K562 (cell line): ENCODE results near the gene ARID3C. TPM values are rescaled to one million over a fixed set of nuclear protein-coding genes. Genes with fewer than 3 reads are reported as not detected.
A peak's percentile ranks its signal among the peaks of the same experiment; 100 is the strongest.

ENCODE experiments used
- ARID3A ChIP-seq: IDR thresholded peaks from 2 replicates; pipeline ENCODE4 v1.6.1; 2012; ENCODE audit warnings: low read depth, low read length, improper control_type of control experiment, borderline replicate concordance
- E2F5 ChIP-seq: sonication (generic); formaldehyde crosslinking; IDR thresholded peaks from 2 replicates; pipeline ENCODE4 v1.8.0; 2022; ENCODE audit warnings: mild to moderate bottlenecking, missing genetic modification reagents
- E2F6 ChIP-seq, 2 experiments: IDR thresholded peaks; 2 replicates each; pipeline ENCODE4 v1.6.1; 2011; ENCODE audit warnings: borderline replicate concordance in 1 of 2, control low read depth in 1 of 2, low read depth in 1 of 2, low read length in 1 of 2, mild to moderate bottlenecking in 1 of 2, mixed read lengths in 1 of 2, moderate library complexity in 1 of 2; ENCODE audit not compliant: insufficient read depth in 1 of 2, insufficient read length in 1 of 2, poor library complexity in 1 of 2, severe bottlenecking in 1 of 2; ENCODE audit errors: extremely low read depth in 1 of 2
- ERF ChIP-seq: fragments of 450-650 bp; formaldehyde crosslinking; IDR thresholded peaks from 2 replicates; pipeline ENCODE4 v1.4.0; 2020; ENCODE audit warnings: mild to moderate bottlenecking, mixed read lengths
- FOXJ3 ChIP-seq: sonication (generic); formaldehyde crosslinking; IDR thresholded peaks from 2 replicates; pipeline ENCODE4 v1.4.0; 2020; ENCODE audit warnings: mild to moderate bottlenecking, missing genetic modification reagents
- KLF16 ChIP-seq: IDR thresholded peaks from 2 replicates; pipeline ENCODE4 v1.6.1; 2016; ENCODE audit warnings: antibody characterized with exemption
- MTA3 ChIP-seq: fragments of 450-650 bp; formaldehyde crosslinking; IDR thresholded peaks from 2 replicates; pipeline ENCODE4 v1.6.1; 2017; ENCODE audit warnings: mild to moderate bottlenecking, borderline replicate concordance
- POLR2A ChIP-seq: fragments of 450-650 bp; conservative IDR thresholded peaks from 2 replicates; pipeline ENCODE4 v1.6.1; 2016
- TEAD4 ChIP-seq, 2 experiments: sonication (generic) in 1 of 2; formaldehyde crosslinking in 1 of 2; IDR thresholded peaks; 2 replicates each; pipeline versions ENCODE4 v1.6.1 to v1.8.0; 2012 to 2022; ENCODE audit warnings: borderline replicate concordance in 1 of 2, inconsistent platforms in 1 of 2, low read length in 1 of 2, mild to moderate bottlenecking in 1 of 2, missing genetic modification reagents in 1 of 2
- THAP7 ChIP-seq: fragments of 250-450 bp; sonication (Bioruptor Pico); IDR thresholded peaks from 2 replicates; pipeline ENCODE4 v1.5.0; 2021
- ZNF318 ChIP-seq, 2 experiments: fragments of 450-650 bp; IDR thresholded peaks; 2 replicates each; pipeline ENCODE4 v1.6.1; 2016; ENCODE audit warnings: mild to moderate bottlenecking in 2 of 2, borderline replicate concordance in 1 of 2, low read depth in 1 of 2, moderate library complexity in 1 of 2
- ZNF830 ChIP-seq: fragments of 250-450 bp; sonication (Bioruptor Pico); IDR thresholded peaks from 2 replicates; pipeline ENCODE4 v1.5.0; 2021; ENCODE audit warnings: mild to moderate bottlenecking
- polyA plus RNA-seq, 8 experiments: library from polyadenylated mRNA; depleted of rRNA in 4 of 8; stranded (reverse) in 5 of 8; unstranded in 3 of 8; fragments of >200 nt; fragmentation: Nextera tagmentation in 2 of 8; fragmentation: Illumina TruSeq in 1 of 8; extraction: Ambion mirVana in 2 of 8; extraction: Trizol in 1 of 8; gene quantifications; 2 replicates each; pipeline versions ENCODE4 v1.2.1 to v1.2.3, GENCODE V29; 2011 to 2014; ENCODE audit warnings: inconsistent platforms in 1 of 8, missing spikeins in 1 of 8
- total RNA-seq, 7 experiments: library from RNA; depleted of rRNA in 6 of 7; stranded (reverse); fragments of >200 nt in 6 of 7; fragmentation: Illumina TruSeq in 2 of 7; extraction: Trizol in 2 of 7; gene quantifications; 2 replicates each; pipeline versions ENCODE4 v1.2.1 to v1.2.3, GENCODE V29; 2011 to 2021; ENCODE audit warnings: low replicate concordance in 1 of 7

ARID3C gene
- total and polyA plus RNA-seq, 9 of the 15 experiments (the other 6 are each of a cell fraction or from before 2014, with no cell fraction given): not detected

GRCh38 chr9:34646211-34647083 lies 17.6 kb upstream of the ARID3C start, which contains the start of gene GALT (continued):
- no peak for TF ChIP-seq ZNF318 (IDR thresholded peaks at IDR 0.05; ENCODE audit: borderline replicate concordance in 1 of 2, low read depth in 1 of 2)
- TF ChIP-seq TEAD4 (IDR thresholded peaks at IDR 0.05; ENCODE audit: low read length): no peak
- TF ChIP-seq TEAD4 (CRISPR knock-in tag; IDR thresholded peaks at IDR 0.05; ENCODE audit: borderline replicate concordance): no peak
- TF ChIP-seq POLR2A: peak; percentile 70
- no peak for TF ChIP-seq THAP7 (CRISPR knock-in tag)
- no peak for TF ChIP-seq E2F5
- no peak for TF ChIP-seq ARID3A
- TF ChIP-seq KLF16: no peak
- peak in 1 of 2 experiments; percentile 66 for TF ChIP-seq E2F6 (IDR thresholded peaks at IDR 0.05; ENCODE audit: borderline replicate concordance in 1 of 2, extremely low read depth in 1 of 2, insufficient read depth in 1 of 2, insufficient read length in 1 of 2, low read depth in 1 of 2, low read length in 1 of 2, poor library complexity in 1 of 2, severe bottlenecking in 1 of 2)
- no peak for TF ChIP-seq ERF (CRISPR knock-in tag)
- TF ChIP-seq MTA3: peak; percentile 63; the same call in 1 of the 2 replicates
- TF ChIP-seq FOXJ3 (CRISPR knock-in tag): no peak
- TF ChIP-seq ZNF830 (CRISPR knock-in tag): no peak
